ENCODE results near the gene EVA1A.
A peak's percentile ranks its signal among the peaks of the same experiment; 100 is the strongest.

EVA1A gene

GRCh38 chr2:75541430-75541829, 19.3 kb downstream of the EVA1A start:
- no peak for DNase-seq (ENCODE audit: low read depth)

- DNase-seq (ENCODE audit: low read depth), result no peak
Measured at GRCh38 chr2:75540994-75541393, 19.7 kb downstream of the EVA1A start.

GRCh38 chr2:75539955-75540716, 20.6 kb downstream of the EVA1A start:
- peak; percentile 57 for DNase-seq (ENCODE audit: low read depth)

- no peak for DNase-seq (ENCODE audit: low read depth)
Measured at GRCh38 chr2:75538521-75539490, 21.9 kb downstream of the EVA1A start.

GRCh38 chr2:75537658-75538057, 23.1 kb downstream of the EVA1A start:
- DNase-seq (ENCODE audit: low read depth), result no peak

- DNase-seq (ENCODE audit: low read depth), result no peak
Measured at GRCh38 chr2:75533135-75533534, 27.6 kb downstream of the EVA1A start.

GRCh38 chr2:75532488-75532887, 28.3 kb downstream of the EVA1A start:
- DNase-seq (ENCODE audit: low read depth), result no peak

- DNase-seq (ENCODE audit: low read depth), result no peak
Measured at GRCh38 chr2:75528221-75528977, 32.3 kb downstream of the EVA1A start.

GRCh38 chr2:75527676-75528075, 33.1 kb downstream of the EVA1A start:
- DNase-seq (ENCODE audit: low read depth), result no peak

GRCh38 chr2:75526842-75527241, 33.9 kb downstream of the EVA1A start:
- no peak for DNase-seq (ENCODE audit: low read depth)

- no peak for DNase-seq (ENCODE audit: low read depth)
Measured at GRCh38 chr2:75525434-75526310, 35.1 kb downstream of the EVA1A start.

- DNase-seq (ENCODE audit: low read depth), result no peak
Measured at GRCh38 chr2:75524276-75524911, 36.3 kb downstream of the EVA1A start.

- no peak for DNase-seq (ENCODE audit: low read depth)
Measured at GRCh38 chr2:75523313-75524275, 37.1 kb downstream of the EVA1A start.

- DNase-seq (ENCODE audit: low read depth), result no peak
Measured at GRCh38 chr2:75522543-75523312, 38.0 kb downstream of the EVA1A start.

GRCh38 chr2:75521225-75521872, 39.4 kb downstream of the EVA1A start:
- DNase-seq (ENCODE audit: low read depth), result no peak

GRCh38 chr2:75519843-75520242, 40.9 kb downstream of the EVA1A start:
- no peak for DNase-seq (ENCODE audit: low read depth)

- DNase-seq (ENCODE audit: low read depth), result no peak
Measured at GRCh38 chr2:75518638-75519465, 41.9 kb downstream of the EVA1A start.
